HG03432 (cell line): ENCODE results near the gene ATG2A.
A peak's percentile ranks its signal among the peaks of the same experiment; 100 is the strongest.
"Not testable (repeated sequence)": the region's sequence is repeated elsewhere in the genome, so short reads cannot be mapped to it uniquely, and the experiment has no call there.

ENCODE experiments used
- ATAC-seq: cut with Tn5 transposase; IDR thresholded peaks from one replicate; pipeline ENCODE4 v1.9.1; 2021; ENCODE audit warnings: mild to moderate bottlenecking, moderate library complexity; ENCODE audit not compliant: unreplicated experiment

ATG2A gene

DNA sequence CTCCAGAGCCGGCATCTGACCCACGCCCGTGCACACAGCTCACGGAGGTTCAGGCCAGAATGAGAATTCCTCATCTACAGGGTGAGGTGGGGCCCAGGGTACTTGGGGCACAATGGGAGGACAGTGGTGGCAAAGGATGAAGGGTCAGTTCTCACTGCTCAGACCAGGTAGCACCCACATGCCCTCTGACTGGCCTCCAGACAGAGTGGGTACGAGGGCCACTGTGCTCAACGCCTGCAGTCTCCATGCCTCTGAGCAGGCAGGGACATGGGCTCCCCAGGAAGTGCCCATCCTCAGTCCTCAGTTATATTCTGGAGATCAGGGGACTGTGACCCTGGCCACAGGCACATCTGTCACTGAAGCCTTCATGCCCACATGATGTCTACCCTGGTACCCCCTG is 59.5 kb downstream of the ATG2A start:
- no peak for ATAC-seq

DNA sequence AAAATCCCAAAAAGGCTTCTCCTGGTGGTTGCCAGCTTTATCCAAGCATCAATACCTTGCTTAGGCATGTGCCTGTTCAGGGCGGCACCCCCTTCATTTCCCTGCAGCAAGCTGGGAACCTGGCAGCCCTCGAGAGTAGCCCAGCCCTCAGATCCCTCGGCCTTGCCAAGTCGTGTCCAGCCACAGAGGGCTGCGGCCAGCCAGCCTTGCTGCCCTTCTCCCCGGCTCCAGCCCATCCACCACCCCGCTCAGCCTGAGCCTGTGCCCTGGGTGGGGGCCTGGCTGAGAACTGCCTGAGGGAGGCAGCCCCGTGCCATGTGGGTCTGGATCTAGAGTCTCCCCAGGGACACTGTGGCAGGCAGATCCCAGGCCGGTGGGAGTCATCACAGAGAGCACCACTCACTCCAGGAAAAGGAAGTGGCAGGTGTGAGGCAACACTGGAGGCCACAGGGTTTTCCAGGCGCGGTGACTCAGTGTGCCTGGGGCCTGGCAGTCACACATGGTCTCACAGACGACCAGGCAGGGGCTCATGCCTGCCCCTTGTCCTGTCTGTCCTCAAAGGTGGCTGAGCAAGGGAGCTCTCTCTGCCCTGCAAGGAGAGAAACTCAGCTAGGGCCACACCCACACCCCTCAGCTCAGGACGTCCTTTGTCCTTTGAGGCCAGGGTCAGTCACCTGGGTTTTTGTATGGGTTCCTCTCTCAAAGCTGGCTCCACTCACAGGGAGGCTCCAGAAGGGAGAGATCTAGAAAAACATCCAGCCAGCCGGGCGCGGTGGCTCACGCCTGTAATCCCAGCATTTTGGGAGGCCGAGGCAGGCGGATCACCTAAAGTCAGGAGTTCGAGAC is 60.4 kb downstream of the ATG2A start:
- no peak for ATAC-seq

GRCh38 chr11:64855596-64856304 is 61.3 kb downstream of the ATG2A start:
- no peak for ATAC-seq

DNA sequence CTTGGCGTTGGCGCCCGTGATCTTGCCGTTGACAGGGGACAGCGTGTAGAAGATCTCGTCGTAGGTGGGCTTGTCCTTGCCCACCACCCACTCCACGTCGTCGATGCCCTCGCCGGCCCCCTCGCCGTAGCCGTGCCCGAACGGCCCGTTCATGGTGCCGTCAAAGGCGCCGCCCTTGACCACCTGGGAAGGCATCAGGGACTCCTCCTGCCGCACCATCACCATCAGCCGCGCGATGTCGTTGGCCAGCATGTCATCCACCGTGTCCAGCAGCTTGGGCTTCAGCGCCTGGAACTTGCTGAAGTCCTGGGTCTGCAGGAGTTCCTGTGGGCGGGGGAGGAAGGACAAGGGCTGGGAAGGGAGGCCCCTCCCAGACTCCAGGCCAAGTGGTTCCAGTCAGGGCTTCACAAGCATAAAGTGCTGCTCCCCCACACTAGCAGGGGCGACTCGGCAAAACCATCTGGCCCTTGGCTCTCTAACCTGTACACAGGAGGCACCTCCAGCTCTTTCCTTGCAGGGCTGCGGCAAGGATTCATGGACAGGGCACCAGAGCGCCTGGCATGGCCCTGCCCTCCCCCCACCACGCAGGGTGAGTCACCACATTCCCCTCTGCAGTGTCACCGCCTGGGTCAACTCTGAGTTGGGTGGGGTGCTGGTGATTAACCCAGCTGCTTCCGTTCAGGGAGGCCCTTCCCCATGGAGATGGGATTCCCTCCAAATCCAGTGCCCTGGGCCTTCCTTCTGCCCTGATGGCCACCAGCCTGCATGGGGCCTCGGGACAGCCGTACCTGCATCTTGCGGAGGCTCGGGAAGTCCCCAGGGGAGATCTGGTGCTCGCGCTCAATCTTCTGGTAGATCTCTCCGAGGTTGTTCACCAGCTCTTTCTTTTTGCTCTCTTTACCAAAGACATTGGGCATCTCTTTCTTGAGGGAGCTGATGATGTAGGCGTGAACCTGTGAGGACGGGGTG is 62.2 kb downstream of the ATG2A start:
- ATAC-seq, result no peak

GRCh38 chr11:64854157-64854533 is 62.9 kb downstream of the ATG2A start:
- ATAC-seq, result no peak

DNA sequence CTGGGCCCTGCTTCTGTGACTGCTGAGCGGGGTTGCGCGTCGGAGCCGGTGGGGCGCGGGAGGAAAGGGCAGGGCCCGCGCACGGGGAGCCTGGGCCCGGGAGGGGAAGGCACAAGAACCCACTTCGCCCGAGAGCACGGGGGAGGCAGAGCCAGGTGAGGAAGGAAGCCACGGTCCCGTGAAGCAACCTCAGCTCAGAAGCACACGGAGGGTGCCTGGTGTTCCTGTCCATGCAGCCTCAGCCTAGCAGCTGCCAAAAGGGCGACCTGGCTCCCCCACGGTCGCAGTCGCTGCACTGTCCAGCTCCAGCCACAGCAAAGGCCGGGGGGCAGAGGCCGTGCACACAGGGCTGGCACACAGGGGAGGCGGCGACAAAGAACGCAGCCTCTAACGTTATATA is 63.3 kb downstream of the ATG2A start:
- no peak for ATAC-seq

- ATAC-seq, result no peak
Measured at GRCh38 chr11:64852804-64853509, 64.1 kb downstream of the ATG2A start.

GRCh38 chr11:64851831-64852351 is 65.1 kb downstream of the ATG2A start:
- ATAC-seq, result peak; percentile 7

DNA sequence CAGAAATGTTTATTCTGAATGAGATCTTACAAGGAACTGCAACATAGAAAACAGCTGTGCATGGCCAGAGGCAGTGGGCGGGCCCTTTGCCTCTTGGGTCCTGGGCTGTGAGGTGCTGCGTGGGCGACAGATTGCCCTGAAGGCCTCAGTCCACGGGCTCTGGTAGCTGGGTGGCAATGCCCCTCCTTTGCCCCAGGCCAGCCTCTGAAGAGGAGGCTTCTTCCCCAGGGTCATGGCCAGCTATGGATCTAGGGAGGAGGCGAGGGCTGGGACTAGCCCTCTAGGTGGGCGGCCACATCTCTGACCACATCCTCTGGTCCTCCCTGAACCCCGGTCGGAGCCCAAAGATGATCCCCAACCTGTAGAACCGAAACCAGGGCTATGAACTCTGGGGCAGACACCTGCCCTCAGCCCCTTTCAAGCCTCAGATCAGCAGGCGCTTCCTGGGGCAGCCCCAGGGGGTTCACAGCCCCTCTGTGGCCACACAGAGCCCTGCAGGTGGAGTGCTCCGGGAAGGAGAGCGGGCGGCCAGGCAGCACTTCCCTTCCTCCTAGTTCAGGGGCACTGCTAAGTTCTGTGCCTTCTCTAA is 65.9 kb downstream of the ATG2A start:
- ATAC-seq, result peak; percentile 72

GRCh38 chr11:64849598-64850356 is 67.2 kb downstream of the ATG2A start:
- no peak for ATAC-seq

GRCh38 chr11:64848826-64849597 is 68.0 kb downstream of the ATG2A start:
- no peak for ATAC-seq

DNA sequence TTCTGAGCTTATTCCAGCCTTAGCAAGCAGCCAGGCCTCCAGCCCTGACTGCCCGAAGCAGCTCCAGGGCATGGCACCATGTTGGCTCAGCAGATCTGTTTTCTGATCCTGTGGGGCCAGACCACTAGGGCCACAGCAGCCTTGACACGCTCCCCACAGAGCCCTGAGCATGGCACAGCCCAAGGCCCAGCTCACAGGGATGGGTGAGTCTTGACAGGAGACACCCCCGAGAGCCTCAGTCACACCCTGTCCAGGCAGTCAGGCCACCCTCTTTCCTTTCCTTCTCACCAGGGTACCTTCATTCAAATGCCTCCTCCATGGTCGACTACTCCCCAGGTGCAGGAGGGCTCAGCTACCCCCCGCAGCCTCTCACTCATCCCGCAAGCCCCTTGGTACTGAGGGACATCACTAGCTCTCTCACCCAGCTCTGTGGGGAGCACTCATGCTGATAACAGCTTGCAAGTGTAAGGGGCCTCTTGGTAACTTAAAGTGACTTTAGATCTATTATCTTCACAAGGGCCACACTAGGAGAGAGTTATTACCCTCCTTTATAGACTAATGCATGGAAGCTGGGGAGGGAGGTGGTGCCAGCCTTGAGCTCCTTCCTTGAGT is 68.7 kb downstream of the ATG2A start:
- no peak for ATAC-seq

DNA sequence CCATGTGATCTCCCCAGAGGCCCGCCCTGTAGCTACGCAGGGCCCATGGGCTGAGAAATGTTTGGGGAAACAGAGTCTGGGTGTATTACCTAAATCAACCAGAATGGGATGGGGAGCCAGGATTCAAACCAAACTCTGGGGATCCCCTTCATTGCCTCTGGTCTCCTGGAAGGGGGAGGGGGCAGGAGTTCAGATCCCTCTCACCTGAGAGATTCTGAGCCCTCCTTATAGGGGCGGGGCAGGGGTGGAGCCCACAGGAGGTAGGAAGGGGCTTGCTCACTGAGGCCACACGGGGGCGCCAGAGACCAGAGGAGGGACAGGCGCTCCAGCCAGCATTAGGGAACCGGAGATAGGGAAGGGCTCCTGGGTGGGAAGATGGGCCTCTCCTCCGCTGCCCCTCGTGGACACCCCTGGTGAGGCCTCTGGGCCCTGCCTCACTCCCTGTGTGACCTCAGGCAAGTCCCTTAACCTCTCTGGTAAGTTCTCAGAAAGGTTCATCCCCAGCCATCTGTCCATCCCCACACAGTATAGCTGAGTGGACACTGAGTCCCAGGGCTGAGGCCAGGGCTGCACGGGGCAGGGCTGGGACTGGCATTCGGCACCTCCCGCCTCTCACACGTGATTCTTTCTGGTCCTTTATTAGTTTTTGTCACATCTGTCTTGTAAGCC is 69.9 kb downstream of the ATG2A start:
- no peak for ATAC-seq

DNA sequence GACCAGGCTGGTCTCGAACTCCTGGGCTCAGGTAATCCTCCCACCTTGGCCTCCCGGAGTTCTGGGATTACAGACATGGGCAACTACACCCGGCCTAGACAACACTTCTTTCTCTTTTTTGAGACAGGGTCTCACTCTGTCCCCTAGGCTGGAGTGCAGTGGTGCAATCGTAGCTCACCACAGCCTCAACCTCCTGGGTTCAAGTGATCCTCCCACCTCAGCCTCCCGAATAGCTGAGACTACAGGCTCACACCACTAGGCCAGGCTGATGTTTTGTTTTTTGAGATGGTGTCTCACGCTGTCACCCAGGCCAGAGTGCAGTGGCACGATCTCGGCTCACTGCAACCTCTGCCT is 71.3 kb downstream of the ATG2A start:
- not testable (repeated sequence) for ATAC-seq

DNA sequence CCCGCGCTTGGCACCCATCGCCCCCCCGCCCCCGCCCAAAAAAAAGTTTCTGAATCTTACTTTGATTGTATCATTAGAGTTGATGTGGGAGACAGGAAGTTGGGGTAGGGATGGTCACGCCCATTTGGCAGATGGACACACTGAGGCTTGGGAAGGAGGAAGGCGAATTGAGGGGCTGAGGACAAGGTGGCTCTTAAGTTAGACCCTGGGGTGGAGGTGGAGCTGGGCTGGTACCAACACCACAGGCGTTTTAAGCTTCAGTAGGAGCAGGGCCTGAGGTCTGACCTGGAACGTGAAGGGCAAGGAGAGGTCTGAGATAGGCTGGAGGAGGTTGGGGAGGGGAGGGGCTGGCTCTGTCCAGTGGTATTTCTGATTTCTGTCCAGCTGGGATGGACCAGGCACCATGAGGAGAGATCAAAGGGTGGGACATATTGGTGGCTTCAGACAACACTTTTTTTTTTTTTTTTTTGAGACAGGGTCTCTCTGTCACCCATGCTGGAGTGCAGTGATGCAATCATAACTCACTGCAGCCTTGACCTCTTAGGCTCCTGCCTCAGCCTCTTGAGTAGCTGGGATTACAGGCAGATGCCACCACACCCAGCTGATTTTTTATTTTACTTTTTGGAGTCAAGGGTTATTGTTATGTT is 71.8 kb downstream of the ATG2A start:
- ATAC-seq, result no peak
